ENCODE results near the gene MECP2.

DNA sequence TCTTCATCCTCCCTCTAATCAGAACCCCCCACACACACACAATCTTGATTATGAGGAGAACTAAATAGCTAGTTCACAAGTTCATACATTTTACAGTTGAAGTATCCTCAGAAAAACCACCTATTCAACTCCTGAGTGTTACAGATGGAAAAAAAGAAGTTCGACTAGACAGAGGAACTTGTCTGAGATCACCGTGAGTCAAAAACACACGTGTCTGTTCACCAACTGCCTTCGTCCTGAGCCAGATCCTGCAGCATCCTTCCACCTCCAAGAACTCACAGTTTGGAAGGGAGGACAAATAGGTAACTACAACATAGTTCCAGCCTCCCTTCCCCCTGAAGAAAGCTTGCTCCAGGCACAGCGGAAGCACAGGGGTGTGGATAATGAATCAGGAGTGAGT is 58.9 kb downstream of the MECP2 start:
- TF ChIP-seq CTCF (IDR thresholded peaks at IDR 0.05; ENCODE audit: poor library complexity), result no peak
- TF ChIP-seq EZH2 (IDR thresholded peaks at IDR 0.05; ENCODE audit: borderline replicate concordance), result no peak

Data from hepatocyte (in vitro differentiated cells).